GM18867 (cell line): ENCODE results near the gene NDST3.
"Not testable (repeated sequence)": the region's sequence is repeated elsewhere in the genome, so short reads cannot be mapped to it uniquely, and the experiment has no call there.

Experiments
- ATAC-seq: cut with Tn5 transposase; IDR thresholded peaks from one replicate; pipeline ENCODE4 v1.9.1; 2021; ENCODE audit warnings: mild to moderate bottlenecking, moderate library complexity; ENCODE audit not compliant: unreplicated experiment

NDST3 gene

DNA sequence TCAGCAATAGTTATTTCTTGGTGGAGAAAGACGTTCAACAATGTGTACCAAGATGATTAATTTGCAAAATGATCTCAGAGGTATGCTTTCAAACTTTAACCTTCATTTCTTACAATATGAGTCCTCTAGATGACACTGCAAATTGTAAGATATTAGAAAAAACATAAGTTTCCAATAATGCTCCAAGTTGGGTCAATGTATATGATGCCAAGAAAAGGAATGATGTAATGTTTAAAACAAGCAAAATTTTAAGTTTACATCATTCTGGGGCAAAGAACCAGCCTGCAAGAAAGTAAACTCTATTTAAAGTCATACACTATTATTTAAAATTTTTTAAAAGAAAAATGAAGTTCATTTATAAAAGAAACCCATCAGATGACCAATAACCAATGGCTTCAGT, 262.4 kb downstream of the NDST3 start:
- no peak for ATAC-seq

DNA sequence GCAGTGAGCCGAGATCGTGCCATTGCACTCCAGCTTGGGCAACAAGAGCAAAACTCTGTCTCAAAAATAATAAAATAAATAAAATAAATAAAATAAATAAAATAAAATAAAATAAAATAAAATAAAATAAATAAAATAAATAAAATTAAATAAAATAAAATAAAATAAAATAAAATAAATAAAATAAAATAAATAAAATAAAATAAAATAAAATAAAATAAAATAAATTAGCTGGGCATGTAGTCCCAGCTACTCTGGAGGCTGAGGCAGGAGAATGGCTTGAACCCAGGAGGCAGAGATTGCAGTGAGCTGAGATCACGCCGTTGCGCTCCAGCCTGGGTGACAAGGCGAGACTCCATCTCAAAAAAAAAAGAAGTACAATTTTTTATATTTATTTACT, 265.3 kb downstream of the NDST3 start:
- not testable (repeated sequence) for ATAC-seq

DNA sequence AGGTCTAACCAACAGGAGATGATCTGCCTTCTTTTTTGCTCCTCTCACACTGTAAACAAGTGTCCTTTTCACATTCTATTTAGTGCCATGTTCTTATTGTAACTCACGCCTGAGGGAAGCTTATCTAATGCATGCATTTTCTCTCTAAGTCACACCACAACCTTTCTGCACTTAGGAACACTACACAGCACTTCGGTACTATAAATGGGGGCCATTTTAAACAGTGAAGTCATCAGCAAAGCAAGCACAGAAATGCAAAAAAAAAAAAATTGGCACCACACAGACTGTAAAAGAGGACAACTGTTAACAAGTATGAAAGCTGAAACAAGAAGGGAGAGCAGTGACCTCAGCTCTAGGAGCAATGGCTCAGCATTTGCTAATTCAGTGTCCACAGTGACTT, 273.4 kb downstream of the NDST3 start:
- ATAC-seq, result no peak
